ENCODE measurements around the gene IFNA1.

DNA sequence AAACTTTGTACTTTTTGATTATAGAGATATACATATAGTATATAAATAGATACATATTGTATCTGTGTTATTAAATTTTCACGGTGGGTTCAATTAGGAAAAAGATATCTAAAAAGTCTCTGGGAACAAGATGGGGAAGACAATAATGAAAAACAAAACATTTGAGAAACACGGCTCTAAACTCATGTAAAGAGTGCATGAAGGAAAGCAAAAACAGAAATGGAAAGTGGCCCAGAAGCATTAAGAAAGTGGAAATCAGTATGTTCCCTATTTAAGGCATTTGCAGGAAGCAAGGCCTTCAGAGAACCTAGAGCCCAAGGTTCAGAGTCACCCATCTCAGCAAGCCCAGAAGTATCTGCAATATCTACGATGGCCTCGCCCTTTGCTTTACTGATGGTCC, at the start of gene IFNA1:
- TF ChIP-seq, protein P1, sequence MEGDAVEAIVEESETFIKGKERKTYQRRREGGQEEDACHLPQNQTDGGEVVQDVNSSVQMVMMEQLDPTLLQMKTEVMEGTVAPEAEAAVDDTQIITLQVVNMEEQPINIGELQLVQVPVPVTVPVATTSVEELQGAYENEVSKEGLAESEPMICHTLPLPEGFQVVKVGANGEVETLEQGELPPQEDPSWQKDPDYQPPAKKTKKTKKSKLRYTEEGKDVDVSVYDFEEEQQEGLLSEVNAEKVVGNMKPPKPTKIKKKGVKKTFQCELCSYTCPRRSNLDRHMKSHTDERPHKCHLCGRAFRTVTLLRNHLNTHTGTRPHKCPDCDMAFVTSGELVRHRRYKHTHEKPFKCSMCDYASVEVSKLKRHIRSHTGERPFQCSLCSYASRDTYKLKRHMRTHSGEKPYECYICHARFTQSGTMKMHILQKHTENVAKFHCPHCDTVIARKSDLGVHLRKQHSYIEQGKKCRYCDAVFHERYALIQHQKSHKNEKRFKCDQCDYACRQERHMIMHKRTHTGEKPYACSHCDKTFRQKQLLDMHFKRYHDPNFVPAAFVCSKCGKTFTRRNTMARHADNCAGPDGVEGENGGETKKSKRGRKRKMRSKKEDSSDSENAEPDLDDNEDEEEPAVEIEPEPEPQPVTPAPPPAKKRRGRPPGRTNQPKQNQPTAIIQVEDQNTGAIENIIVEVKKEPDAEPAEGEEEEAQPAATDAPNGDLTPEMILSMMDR (IDR thresholded peaks at IDR 0.05), result no peak
- TF ChIP-seq POLR2A (IDR thresholded peaks at IDR 0.05), result no peak

Measured in thyroid gland (tissue), 4 donors.